ENCODE results near the gene TRIM5. TPM values are rescaled to one million over a fixed set of nuclear protein-coding genes. Genes with fewer than 3 reads are reported as not detected.
A peak's percentile ranks its signal among the peaks of the same experiment; 100 is the strongest.

Gene TRIM5
- total RNA-seq, 2 donors from 2014 or later = 16.0 to 21.4 TPM

DNA sequence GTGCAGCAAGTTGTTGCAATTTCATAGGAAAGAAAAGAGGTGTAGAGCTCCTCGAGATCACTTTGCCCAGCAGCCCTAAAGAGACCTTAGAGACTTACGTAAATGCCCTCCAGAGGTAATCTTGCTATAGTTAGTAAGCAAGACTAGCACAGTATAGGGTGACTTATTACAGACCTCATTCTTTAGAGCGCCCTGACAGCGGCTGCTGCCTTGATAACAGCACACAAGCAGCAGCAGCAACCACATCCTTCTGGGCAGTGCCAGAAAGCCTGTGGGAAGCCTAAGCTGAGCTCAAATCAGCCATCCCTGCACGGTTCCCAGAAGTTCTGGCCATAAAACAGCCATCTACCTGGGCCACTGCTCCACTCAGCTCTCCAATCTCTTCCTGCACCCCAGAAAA, 28.8 kb upstream of the TRIM5 start:
- no peaks in the 10 kb centered on the region for H3K36me3 Mint-ChIP-seq (ENCODE audit: low read depth)
- Histone ChIP-seq H3K9me3 (ENCODE audit: control insufficient read depth, low read length) (no peaks in the 10 kb centered on the region), H3K27ac (ENCODE audit: low read depth, low read length) (no peak overlapping the region), H3K9ac (ENCODE audit: extremely low read depth, low read length, poor library complexity, severe bottlenecking) (no peak overlapping the region), H3K4me1 (ENCODE audit: control insufficient read depth, insufficient read depth, low read length) (no peaks in the 10 kb centered on the region), H3K36me3 (ENCODE audit: control insufficient read depth, insufficient read depth, low read length) (no peaks in the 10 kb centered on the region), H3K27me3 (ENCODE audit: control insufficient read depth, insufficient read depth, low read length, poor library complexity, severe bottlenecking) (no peaks in the 10 kb centered on the region), H3K4me3 (ENCODE audit: low read length) (no peak overlapping the region)
- DNase-seq = no peak
- H3K4me1 Mint-ChIP-seq = no peaks in the 10 kb centered on the region
- TF ChIP-seq, protein P1, sequence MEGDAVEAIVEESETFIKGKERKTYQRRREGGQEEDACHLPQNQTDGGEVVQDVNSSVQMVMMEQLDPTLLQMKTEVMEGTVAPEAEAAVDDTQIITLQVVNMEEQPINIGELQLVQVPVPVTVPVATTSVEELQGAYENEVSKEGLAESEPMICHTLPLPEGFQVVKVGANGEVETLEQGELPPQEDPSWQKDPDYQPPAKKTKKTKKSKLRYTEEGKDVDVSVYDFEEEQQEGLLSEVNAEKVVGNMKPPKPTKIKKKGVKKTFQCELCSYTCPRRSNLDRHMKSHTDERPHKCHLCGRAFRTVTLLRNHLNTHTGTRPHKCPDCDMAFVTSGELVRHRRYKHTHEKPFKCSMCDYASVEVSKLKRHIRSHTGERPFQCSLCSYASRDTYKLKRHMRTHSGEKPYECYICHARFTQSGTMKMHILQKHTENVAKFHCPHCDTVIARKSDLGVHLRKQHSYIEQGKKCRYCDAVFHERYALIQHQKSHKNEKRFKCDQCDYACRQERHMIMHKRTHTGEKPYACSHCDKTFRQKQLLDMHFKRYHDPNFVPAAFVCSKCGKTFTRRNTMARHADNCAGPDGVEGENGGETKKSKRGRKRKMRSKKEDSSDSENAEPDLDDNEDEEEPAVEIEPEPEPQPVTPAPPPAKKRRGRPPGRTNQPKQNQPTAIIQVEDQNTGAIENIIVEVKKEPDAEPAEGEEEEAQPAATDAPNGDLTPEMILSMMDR (conservative IDR thresholded peaks at IDR 0.05) = no peak
- H3K27me3 Mint-ChIP-seq (ENCODE audit: insufficient read depth) = no peaks in the 10 kb centered on the region
- no peak overlapping the region for H3K27ac Mint-ChIP-seq
- no peak overlapping the region for H3K4me3 Mint-ChIP-seq
- WGBS, 2 experiments (ENCODE audit: insufficient coverage in 1 of 2, insufficient read length in 1 of 2) = 85 to 91% methylated on average over 3 to 5 of the region's 5 CpGs
- peaks cover 9% of the 10 kb centered on the region for H3K9me3 Mint-ChIP-seq

DNA sequence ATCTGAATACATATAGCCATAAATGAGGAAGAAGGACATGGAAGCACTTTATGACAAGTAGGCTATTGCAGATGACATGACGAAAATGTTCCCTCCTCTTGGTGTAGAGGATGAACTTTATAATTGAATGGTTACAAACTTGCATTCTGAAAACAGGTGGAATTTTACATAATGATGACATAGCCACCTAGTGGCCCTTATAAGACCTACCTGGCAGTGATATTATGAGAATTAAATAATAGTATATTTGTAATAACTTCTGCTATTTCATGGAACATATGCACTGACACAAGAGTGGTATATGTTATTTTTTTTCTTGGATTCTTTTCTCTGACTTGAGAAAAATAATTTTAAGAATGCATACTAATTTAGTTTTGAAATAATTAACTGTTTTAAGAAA, 27.6 kb upstream of the TRIM5 start:
- WGBS, 2 experiments (ENCODE audit: insufficient coverage in 1 of 2, insufficient read length in 1 of 2) = 75% methylated on average over 1 of the region's 1 CpG

DNA sequence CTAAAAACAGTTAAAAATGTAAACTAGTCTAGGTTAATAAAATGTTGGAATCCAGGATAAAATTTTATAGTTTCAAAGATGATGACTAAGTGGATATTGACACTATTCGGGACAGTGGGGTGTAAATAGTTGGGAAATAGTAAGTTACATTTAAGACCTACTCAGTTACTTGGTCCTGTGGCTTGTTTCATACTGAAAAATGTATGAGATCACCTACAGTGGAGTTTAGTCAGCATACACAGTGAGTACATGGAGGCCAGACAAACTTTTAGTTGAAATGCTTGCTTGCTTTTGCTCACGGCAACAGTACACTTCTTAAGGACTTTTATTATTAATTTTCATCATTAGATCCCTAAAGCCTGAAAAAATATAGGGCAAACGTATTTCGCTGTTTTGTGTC, 20.8 kb upstream of the TRIM5 start:
- Histone ChIP-seq H3K9ac (ENCODE audit: extremely low read depth, low read length, poor library complexity, severe bottlenecking) (no peak overlapping the region), H3K27ac (ENCODE audit: low read depth, low read length) (no peak overlapping the region), H3K4me3 (ENCODE audit: low read length) (no peak overlapping the region), H3K27me3 (ENCODE audit: control insufficient read depth, insufficient read depth, low read length, poor library complexity, severe bottlenecking) (no peaks in the 10 kb centered on the region), H3K4me1 (ENCODE audit: control insufficient read depth, insufficient read depth, low read length) (no peaks in the 10 kb centered on the region), H3K36me3 (ENCODE audit: control insufficient read depth, insufficient read depth, low read length) (no peaks in the 10 kb centered on the region), H3K9me3 (ENCODE audit: control insufficient read depth, low read length) (no peaks in the 10 kb centered on the region)
- Mint-ChIP-seq H3K36me3 (ENCODE audit: low read depth) (no peaks in the 10 kb centered on the region), H3K4me1 (no peaks in the 10 kb centered on the region), H3K9me3 (no peaks in the 10 kb centered on the region), H3K27ac (no peak overlapping the region), H3K4me3 (no peak overlapping the region), H3K27me3 (ENCODE audit: insufficient read depth) (no peaks in the 10 kb centered on the region)
- DNase-seq = no peak
- TF ChIP-seq, protein P1 (conservative IDR thresholded peaks at IDR 0.05) = no peak
- WGBS, 2 experiments (ENCODE audit: insufficient coverage in 1 of 2, insufficient read length in 1 of 2) = 91% methylated on average over 2 of the region's 4 CpGs; no CpG with 5 or more reads in 1 of the 2 experiments

More for the DNA sequence above, 27.6 kb upstream of the TRIM5 start:
- Histone ChIP-seq H3K27ac (ENCODE audit: low read depth, low read length) (no peak overlapping the region), H3K4me1 (ENCODE audit: control insufficient read depth, insufficient read depth, low read length) (no peaks in the 10 kb centered on the region), H3K9ac (ENCODE audit: extremely low read depth, low read length, poor library complexity, severe bottlenecking) (no peak overlapping the region), H3K36me3 (ENCODE audit: control insufficient read depth, insufficient read depth, low read length) (no peaks in the 10 kb centered on the region), H3K9me3 (ENCODE audit: control insufficient read depth, low read length) (no peaks in the 10 kb centered on the region), H3K27me3 (ENCODE audit: control insufficient read depth, insufficient read depth, low read length, poor library complexity, severe bottlenecking) (no peaks in the 10 kb centered on the region), H3K4me3 (ENCODE audit: low read length) (no peak overlapping the region)
- TF ChIP-seq, protein P1 (conservative IDR thresholded peaks at IDR 0.05) = peak; percentile 70
- Mint-ChIP-seq H3K27me3 (ENCODE audit: insufficient read depth) (no peaks in the 10 kb centered on the region), H3K4me1 (no peaks in the 10 kb centered on the region), H3K36me3 (ENCODE audit: low read depth) (no peaks in the 10 kb centered on the region), H3K27ac (no peak overlapping the region), H3K4me3 (no peak overlapping the region), H3K9me3 (peaks cover 9% of the 10 kb centered on the region)
- DNase-seq = no peak
